ENCODE results near the gene CALML5. TPM values are rescaled to one million over a fixed set of nuclear protein-coding genes. Genes with fewer than 3 reads are reported as not detected.

The CALML5 gene
- total RNA-seq, 1 donor from 2014 or later, result not detected

DNA sequence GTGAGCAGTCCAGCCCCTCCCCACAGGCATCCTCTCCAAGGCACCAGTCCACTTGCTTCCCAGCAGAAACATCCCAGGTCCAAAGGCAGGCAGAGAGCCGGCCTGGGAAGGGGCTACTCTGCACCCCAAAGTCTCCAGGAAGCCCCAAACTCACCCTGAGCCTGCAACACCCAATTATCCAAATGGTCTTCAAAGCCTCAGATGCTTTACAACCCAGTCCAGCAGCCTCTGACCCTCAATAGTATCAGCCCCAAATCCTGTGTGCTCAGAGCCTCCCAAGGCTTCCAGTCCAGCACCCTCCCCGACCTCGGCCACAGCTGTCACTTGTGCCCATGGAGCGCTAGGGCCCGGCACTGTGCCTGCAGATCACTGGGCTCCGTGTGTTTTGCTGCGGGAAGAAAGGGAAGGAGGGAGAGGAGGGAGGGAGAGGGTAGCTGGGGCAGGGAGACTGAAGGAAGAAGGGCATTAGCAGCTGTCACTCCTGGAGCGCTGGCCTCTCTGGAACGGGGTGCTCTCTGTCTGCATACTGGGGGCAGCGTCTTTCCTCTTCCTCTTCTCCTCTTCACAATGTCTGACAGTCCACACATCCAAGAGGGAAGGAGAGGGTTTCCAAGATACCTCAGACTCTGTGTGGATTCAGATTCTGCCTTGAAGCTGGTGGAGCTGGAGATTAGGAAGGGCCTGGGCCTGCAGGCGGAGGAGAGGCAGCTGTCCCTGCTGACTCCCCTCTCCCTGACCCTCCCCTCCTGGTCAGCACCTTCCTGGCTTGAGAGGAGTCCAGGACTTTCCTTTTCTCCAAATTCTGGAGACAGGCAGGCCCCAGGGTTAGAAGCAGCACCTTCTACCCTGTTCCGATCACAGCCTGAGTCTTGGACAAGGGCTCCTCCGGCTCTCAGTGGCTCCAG lies 13.2 kb downstream of the CALML5 start:
- TF ChIP-seq, protein P1, sequence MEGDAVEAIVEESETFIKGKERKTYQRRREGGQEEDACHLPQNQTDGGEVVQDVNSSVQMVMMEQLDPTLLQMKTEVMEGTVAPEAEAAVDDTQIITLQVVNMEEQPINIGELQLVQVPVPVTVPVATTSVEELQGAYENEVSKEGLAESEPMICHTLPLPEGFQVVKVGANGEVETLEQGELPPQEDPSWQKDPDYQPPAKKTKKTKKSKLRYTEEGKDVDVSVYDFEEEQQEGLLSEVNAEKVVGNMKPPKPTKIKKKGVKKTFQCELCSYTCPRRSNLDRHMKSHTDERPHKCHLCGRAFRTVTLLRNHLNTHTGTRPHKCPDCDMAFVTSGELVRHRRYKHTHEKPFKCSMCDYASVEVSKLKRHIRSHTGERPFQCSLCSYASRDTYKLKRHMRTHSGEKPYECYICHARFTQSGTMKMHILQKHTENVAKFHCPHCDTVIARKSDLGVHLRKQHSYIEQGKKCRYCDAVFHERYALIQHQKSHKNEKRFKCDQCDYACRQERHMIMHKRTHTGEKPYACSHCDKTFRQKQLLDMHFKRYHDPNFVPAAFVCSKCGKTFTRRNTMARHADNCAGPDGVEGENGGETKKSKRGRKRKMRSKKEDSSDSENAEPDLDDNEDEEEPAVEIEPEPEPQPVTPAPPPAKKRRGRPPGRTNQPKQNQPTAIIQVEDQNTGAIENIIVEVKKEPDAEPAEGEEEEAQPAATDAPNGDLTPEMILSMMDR (IDR thresholded peaks at IDR 0.05; ENCODE audit: partially characterized antibody, unreplicated experiment), result no peak
- Mint-ChIP-seq H3K36me3 (ENCODE audit: unreplicated experiment) (no peaks in the 10 kb centered on the region), H3K4me1 (ENCODE audit: low read depth, unreplicated experiment) (peaks cover 13% of the 10 kb centered on the region), H3K27ac (ENCODE audit: unreplicated experiment) (peak overlapping the region; percentile 91), H3K9me3 (ENCODE audit: unreplicated experiment) (peaks cover 2% of the 10 kb centered on the region), H3K4me3 (ENCODE audit: unreplicated experiment) (no peak overlapping the region), H3K27me3 (ENCODE audit: unreplicated experiment) (peaks cover 5% of the 10 kb centered on the region)
- no peak for DNase-seq

DNA sequence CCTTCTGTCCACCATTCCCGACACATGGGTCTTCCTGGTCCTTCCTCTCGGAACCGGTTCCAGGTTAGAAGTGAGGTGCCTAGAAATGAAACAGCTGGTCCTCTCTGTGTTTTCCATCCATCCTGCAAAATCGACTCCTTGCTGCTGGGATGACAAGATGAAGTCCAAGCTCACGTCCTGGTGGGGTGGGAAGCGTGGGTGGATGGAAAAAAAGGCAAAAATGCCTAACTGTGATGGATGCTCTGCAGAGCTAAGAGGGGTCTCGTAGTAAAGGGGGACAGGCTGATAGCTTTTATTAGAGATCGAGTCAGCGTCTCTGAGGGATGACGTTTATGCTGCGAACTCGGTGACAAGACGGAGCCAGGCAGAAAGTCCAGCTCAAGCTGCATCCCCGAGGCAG lies 14.1 kb downstream of the CALML5 start:
- TF ChIP-seq, protein P1 (IDR thresholded peaks at IDR 0.05; ENCODE audit: partially characterized antibody, unreplicated experiment), result no peak
- peaks cover 13% of the 10 kb centered on the region for H3K4me1 Mint-ChIP-seq (ENCODE audit: low read depth, unreplicated experiment)
- peaks cover 6% of the 10 kb centered on the region for H3K27me3 Mint-ChIP-seq (ENCODE audit: unreplicated experiment)
- DNase-seq, result no peak
- H3K27ac Mint-ChIP-seq (ENCODE audit: unreplicated experiment), result no peak overlapping the region
- H3K36me3 Mint-ChIP-seq (ENCODE audit: unreplicated experiment), result no peaks in the 10 kb centered on the region
- H3K9me3 Mint-ChIP-seq (ENCODE audit: unreplicated experiment), result peaks cover 3% of the 10 kb centered on the region
- no peak overlapping the region for H3K4me3 Mint-ChIP-seq (ENCODE audit: unreplicated experiment)

DNA sequence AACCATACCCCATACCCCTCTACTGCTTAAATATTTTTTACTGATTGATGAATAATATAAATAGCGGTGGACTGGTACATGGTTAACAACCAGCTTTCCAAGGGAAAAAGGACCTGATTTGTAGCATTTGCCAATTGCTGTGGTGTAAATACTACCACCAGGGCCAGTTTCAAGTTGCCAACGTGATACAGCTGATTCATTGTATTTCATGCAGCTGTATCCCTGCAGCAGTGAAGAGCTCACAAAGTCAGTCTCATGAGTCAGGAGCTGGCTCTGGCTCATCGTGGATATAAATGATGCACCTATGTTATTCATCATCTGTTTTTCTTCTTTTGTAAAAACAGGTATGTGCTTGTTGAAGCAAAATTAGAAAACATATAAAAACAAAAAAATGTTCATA lies 15.2 kb downstream of the CALML5 start:
- Mint-ChIP-seq H3K36me3 (ENCODE audit: unreplicated experiment) (no peaks in the 10 kb centered on the region), H3K27me3 (ENCODE audit: unreplicated experiment) (peaks cover 6% of the 10 kb centered on the region), H3K4me1 (ENCODE audit: low read depth, unreplicated experiment) (peaks cover 13% of the 10 kb centered on the region), H3K27ac (ENCODE audit: unreplicated experiment) (no peak overlapping the region), H3K4me3 (ENCODE audit: unreplicated experiment) (no peak overlapping the region), H3K9me3 (ENCODE audit: unreplicated experiment) (peaks cover 4% of the 10 kb centered on the region)
- TF ChIP-seq, protein P1 (IDR thresholded peaks at IDR 0.05; ENCODE audit: partially characterized antibody, unreplicated experiment), result no peak
- DNase-seq, result no peak

DNA sequence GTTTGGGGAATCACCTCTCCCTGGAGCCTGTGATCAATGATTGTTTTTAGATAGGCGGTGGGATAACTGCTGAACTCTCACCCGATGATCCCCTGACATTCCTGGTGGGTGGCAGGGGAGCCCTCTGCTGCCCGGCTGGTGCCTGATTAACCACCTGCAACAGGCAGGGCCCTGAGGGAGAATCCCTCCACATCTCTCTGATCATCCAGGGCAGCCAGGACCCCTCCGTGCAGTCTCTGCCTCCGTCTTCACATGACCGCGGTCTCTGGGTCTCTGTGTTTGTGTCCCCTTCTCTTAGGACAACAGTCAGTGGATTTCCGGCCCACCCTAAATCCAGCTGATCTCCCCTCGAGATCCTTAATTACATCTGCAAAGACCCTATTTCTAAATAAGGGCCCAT lies 17.4 kb downstream of the CALML5 start:
- Mint-ChIP-seq H3K4me1 (ENCODE audit: low read depth, unreplicated experiment) (peaks cover 11% of the 10 kb centered on the region), H3K9me3 (ENCODE audit: unreplicated experiment) (peaks cover 3% of the 10 kb centered on the region), H3K4me3 (ENCODE audit: unreplicated experiment) (no peak overlapping the region), H3K27me3 (ENCODE audit: unreplicated experiment) (peaks cover 6% of the 10 kb centered on the region), H3K36me3 (ENCODE audit: unreplicated experiment) (no peaks in the 10 kb centered on the region), H3K27ac (ENCODE audit: unreplicated experiment) (peak overlapping the region; percentile 33)
- TF ChIP-seq, protein P1 (IDR thresholded peaks at IDR 0.05; ENCODE audit: partially characterized antibody, unreplicated experiment), result no peak
- DNase-seq, result no peak

DNA sequence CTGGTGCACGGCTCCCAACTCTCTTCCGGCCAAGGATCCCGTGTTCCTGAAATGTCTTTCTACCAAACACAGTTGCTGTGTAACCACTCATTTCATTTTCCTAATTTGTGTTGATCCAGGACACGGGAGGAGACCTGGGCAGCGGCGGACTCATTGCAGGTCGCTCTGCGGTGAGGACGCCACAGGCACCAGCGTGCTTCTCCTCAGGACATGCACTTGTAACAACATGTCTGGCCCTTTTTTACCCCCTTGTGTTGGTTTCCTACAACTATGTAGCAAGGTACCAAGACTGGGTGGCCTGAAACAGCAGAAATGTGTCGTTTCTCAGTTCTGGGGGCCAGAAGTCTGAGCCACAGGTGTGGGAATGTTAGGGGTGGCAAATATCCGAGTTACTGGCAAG lies 18.2 kb downstream of the CALML5 start:
- Mint-ChIP-seq H3K36me3 (ENCODE audit: unreplicated experiment) (no peaks in the 10 kb centered on the region), H3K4me3 (ENCODE audit: unreplicated experiment) (no peak overlapping the region), H3K27ac (ENCODE audit: unreplicated experiment) (no peak overlapping the region), H3K4me1 (ENCODE audit: low read depth, unreplicated experiment) (peaks cover 6% of the 10 kb centered on the region), H3K9me3 (ENCODE audit: unreplicated experiment) (peaks cover 2% of the 10 kb centered on the region), H3K27me3 (ENCODE audit: unreplicated experiment) (peaks cover 5% of the 10 kb centered on the region)
- DNase-seq, result no peak
- TF ChIP-seq, protein P1 (IDR thresholded peaks at IDR 0.05; ENCODE audit: partially characterized antibody, unreplicated experiment), result no peak

All from glutamatergic neuron (in vitro differentiated cells).